ENCODE results near the gene NT5M. TPM values are rescaled to one million over a fixed set of nuclear protein-coding genes. Genes with fewer than 3 reads are reported as not detected.
A peak's percentile ranks its signal among the peaks of the same experiment; 100 is the strongest.

Gene NT5M
- total and polyA plus RNA-seq, 5 donors, result 3.4 to 6.3 (median 5.3) TPM

DNA sequence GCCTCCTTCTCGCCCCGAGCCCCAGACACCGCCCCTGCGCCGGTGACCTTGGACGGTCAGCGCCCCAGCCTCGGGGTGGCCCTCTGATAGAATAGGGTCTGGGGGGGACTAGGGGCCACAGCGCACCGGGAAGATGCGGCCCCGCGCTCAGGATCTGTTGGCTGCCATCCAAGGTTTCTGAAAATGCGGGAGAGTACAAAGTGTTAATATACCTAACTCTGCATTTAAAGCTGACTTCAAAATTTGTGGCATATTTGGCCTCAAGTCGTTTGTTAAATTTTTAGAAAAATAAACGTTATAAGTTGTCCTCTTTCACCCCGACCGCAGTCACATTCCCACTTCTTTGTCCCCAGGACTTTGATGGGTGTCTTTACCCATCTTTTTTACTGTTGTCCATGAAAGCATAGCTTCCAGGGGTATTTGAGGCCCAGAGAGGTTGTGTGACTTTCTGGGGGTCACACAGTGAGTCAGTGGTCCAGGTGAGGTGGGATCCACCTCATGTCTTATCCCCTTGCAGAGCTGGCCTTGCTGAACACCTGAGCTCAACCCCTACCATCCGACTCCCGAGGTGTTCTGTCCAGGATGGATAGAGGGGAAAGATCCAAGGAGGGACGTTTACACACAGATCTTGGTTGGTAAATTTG is 796 bp downstream of the NT5M start:
- peak overlapping the region; percentile 74 for H3K4me3 ChIP-seq (ENCODE audit: low read length)
- intact Hi-C loops (cut with DNase I), result no loop called here
- no peak overlapping the region for H3K27ac ChIP-seq (ENCODE audit: low read length)
- H3K27me3 ChIP-seq (ENCODE audit: control insufficient read depth, insufficient read depth), result no peaks in the 10 kb centered on the region
- H3K9me3 ChIP-seq (ENCODE audit: control insufficient read depth, low read length), result no peaks in the 10 kb centered on the region
- ATAC-seq (no peak), DNase-seq (no peak)
- H3K4me1 ChIP-seq (ENCODE audit: control insufficient read depth, insufficient read depth, low read length), result no peaks in the 10 kb centered on the region
- 18% methylated on average over 21 of the region's 21 CpGs for WGBS

DNA sequence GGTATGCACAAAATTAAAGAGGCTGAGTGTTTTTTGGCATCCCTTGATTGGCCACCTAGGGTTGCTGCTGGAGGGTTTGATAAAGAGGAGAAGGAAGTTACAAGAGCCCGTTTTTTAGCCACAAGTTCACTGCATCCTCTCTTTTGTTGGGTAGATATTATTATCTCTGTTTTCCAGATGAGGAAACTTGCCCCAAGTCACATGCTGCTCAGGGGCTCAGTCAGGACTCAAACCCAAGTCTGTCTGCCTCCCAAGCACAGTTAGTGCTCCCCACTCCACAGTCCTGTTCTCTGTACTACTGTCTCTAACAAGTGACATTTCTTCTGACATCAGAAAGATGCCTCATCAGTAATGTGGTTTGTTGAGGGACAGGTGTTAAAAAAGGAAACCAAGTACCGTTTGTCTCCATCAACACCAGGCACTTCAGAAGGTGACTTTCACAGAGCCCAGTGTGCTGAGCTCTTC is 1.4 kb downstream of the NT5M start:
- no peaks in the 10 kb centered on the region for H3K9me3 ChIP-seq (ENCODE audit: control insufficient read depth, low read length)
- no peak for DNase-seq
- H3K4me3 ChIP-seq (ENCODE audit: low read length), result no peak overlapping the region
- no peaks in the 10 kb centered on the region for H3K27me3 ChIP-seq (ENCODE audit: control insufficient read depth, insufficient read depth)
- H3K27ac ChIP-seq (ENCODE audit: low read length), result no peak overlapping the region
- WGBS, result 61% methylated on average over 2 of the region's 2 CpGs
- intact Hi-C loops (cut with DNase I), result no loop called here
- no peak for ATAC-seq
- H3K4me1 ChIP-seq (ENCODE audit: control insufficient read depth, insufficient read depth, low read length), result no peaks in the 10 kb centered on the region

DNA sequence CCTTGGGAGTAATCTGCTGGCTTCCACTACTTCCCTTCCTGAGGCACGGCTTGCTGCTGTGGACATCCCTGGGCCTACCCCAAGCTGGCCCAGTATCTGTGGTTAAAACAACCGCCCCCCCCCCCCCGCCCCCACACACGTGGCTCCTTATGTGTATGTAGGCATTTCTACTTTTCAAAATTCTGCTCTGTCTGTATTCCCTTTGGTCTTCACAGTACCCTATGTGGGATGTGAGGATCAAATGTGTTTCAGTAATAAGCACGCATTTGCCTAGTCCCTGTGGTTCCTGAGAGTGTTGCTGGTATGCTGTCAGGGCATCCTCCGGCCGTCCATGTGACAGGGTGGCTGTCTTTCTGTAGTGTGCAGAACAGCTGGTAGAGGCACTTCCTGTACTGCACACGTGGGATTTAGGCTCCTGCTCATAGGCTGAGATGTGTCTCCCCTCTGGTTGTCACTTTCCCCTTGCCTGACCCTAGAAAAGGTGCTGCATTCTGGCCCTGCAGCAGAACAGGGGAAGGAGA is 2.2 kb downstream of the NT5M start:
- Histone ChIP-seq H3K27ac (ENCODE audit: low read length) (no peak overlapping the region), H3K4me3 (ENCODE audit: low read length) (no peak overlapping the region), H3K4me1 (ENCODE audit: control insufficient read depth, insufficient read depth, low read length) (no peaks in the 10 kb centered on the region), H3K9me3 (ENCODE audit: control insufficient read depth, low read length) (no peaks in the 10 kb centered on the region), H3K27me3 (ENCODE audit: control insufficient read depth, insufficient read depth) (no peaks in the 10 kb centered on the region)
- no peak for ATAC-seq
- 37% methylated on average over 8 of the region's 8 CpGs for WGBS
- intact Hi-C loops (cut with DNase I), result no loop called here
- DNase-seq, result no peak

DNA sequence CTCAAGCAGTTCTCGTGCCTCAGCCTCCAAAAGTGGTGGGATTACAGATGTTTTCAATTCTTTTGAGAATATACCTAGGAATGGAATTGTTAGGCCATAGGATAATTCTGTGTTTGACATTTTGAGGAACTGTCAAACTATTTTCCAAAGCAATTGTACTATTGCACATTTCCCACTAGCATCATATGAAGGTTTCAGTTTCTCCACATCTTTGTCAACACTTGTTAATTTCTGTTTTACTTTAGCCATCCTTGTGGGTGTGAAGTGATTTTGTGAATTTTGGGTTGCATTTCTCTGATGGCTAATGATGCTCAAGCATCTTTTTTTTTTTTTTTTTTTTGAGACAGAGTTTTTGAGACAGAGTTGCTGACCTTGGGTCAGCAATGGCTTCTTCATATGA is 6.2 kb downstream of the NT5M start:
- WGBS, result 97% methylated on average over 1 of the region's 1 CpG
- intact Hi-C loops (cut with DNase I), result no loop called here
- no peaks in the 10 kb centered on the region for H3K4me1 ChIP-seq (ENCODE audit: control insufficient read depth, insufficient read depth, low read length)
- no peaks in the 10 kb centered on the region for H3K27me3 ChIP-seq (ENCODE audit: control insufficient read depth, insufficient read depth)
- H3K4me3 ChIP-seq (ENCODE audit: low read length), result no peak overlapping the region
- no peak overlapping the region for H3K27ac ChIP-seq (ENCODE audit: low read length)
- ATAC-seq (no peak), DNase-seq (no peak)
- no peaks in the 10 kb centered on the region for H3K9me3 ChIP-seq (ENCODE audit: control insufficient read depth, low read length)

DNA sequence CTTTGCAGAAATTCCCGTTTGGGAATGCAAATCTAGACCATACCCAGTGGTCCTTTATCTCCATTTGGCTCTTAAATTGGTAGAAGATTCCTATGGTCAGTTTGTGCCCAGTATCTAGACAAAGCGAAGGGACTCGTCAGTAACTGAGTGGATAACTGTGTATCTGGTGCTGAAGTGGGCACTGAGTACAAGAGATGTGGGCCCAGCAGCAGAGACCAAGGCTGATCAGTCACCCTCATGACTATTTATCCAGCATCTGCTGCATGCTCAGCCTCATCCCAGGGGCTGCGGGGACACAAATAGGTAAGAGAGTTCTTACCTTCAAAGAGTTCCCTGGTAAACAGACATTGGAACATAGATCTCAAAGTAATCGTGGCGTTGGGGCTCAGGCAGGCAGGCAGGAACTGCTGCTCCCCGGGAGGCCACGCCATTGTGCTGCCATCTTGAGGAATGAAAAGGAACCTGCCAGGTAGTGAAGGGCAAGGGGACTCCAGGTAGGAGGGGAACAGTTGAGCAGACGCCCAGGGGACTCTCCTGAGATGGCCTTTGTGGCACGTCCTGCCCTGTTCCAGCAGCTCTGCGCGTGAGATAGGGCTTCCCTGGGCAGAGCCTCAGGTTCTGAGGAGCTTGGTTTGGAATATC is 10.3 kb downstream of the NT5M start:
- no peak overlapping the region for H3K4me3 ChIP-seq (ENCODE audit: low read length)
- 58% methylated on average over 12 of the region's 12 CpGs for WGBS
- peak; percentile 57 to 61 for ATAC-seq

DNA sequence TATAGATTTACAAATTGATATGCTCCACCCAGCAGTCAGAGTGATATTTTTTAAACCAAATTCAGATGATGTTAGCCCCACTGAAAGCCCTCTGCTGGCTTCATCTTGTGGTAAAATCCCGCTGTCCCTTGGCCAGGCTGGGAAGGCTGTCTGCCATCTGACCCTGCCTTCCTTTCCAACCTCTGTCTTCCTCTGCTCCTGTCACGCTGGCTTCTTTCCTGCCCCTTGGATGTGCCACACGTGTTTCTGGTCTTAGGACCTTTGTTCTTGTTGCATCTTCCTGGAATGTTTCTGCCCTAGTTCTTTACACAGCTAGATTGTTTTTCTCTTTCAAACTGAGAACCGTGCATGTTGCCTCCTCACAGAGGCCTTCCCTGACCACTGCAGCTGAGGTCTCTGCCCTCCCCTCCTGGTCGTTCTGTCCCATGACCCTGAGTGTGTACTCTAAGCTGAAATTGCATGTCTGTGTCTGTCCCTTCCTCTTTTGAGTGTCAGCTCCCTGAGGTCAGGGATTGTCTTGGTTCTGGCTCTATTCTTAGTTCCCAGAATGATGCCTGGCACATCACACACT is 11.4 kb downstream of the NT5M start:
- Histone ChIP-seq H3K27me3 (ENCODE audit: control insufficient read depth, insufficient read depth) (no peaks in the 10 kb centered on the region), H3K4me1 (ENCODE audit: control insufficient read depth, insufficient read depth, low read length) (no peaks in the 10 kb centered on the region), H3K4me3 (ENCODE audit: low read length) (no peak overlapping the region), H3K27ac (ENCODE audit: low read length) (no peak overlapping the region), H3K9me3 (ENCODE audit: control insufficient read depth, low read length) (no peaks in the 10 kb centered on the region)
- ATAC-seq (no peak), DNase-seq (no peak)
- 64% methylated on average over 5 of the region's 5 CpGs for WGBS
- intact Hi-C loops (cut with DNase I), result loop anchor here in 1 of 4 donors (5.0 kb wide), 1 partner anchor 312 kb away; no protein-coding TSS in a partner anchor

More for the DNA sequence above, 10.3 kb downstream of the NT5M start:
- H3K27ac ChIP-seq (ENCODE audit: low read length), result no peak overlapping the region
- H3K27me3 ChIP-seq (ENCODE audit: control insufficient read depth, insufficient read depth), result no peaks in the 10 kb centered on the region
- H3K9me3 ChIP-seq (ENCODE audit: control insufficient read depth, low read length), result no peaks in the 10 kb centered on the region
- intact Hi-C loops (cut with DNase I), result loop anchor here in 1 of 4 donors (5.0 kb wide), 1 partner anchor 311 kb away; no protein-coding TSS in a partner anchor
- no peaks in the 10 kb centered on the region for H3K4me1 ChIP-seq (ENCODE audit: control insufficient read depth, insufficient read depth, low read length)
- DNase-seq, result peak in 2 of 3 donors; percentile 25 to 54

DNA sequence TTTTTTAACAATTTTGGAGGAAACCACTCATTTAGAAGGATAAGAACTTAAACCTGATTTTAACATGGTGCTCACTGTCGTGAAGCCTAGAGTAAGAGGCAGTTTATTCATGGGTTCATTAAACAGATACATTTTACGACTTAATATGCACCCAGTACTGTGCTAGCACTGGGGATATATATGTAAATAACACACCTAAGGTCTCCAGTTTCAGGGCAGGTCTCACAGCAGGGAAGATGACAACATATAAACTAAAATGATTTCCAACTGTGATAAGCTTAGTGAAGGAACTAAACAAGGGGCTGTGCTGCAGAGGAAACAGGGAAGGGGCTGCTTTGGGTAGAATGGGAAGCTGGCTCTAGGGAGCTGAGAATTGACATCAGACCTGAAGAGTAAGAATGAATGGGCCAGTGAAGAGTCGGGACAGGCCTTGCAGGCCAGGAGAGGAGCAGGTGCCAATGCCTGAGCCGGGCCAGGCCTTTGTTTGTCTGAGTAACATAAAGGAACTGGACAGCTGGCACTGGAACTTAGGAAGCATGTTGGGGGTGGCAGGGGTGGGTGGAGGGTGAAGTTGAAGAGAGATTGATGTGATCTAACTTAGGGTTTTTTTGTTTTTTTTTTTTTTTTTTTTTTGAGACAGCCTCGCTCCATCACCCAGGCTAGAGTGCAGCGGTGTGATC is 12.1 kb downstream of the NT5M start:
- H3K4me1 ChIP-seq (ENCODE audit: control insufficient read depth, insufficient read depth, low read length), result no peaks in the 10 kb centered on the region
- no peaks in the 10 kb centered on the region for H3K9me3 ChIP-seq (ENCODE audit: control insufficient read depth, low read length)
- DNase-seq (no peak), ATAC-seq (no peak)
- H3K4me3 ChIP-seq (ENCODE audit: low read length), result no peak overlapping the region
- 78% methylated on average over 6 of the region's 6 CpGs for WGBS
- intact Hi-C loops (cut with DNase I), result no loop called here
- H3K27ac ChIP-seq (ENCODE audit: low read length), result no peak overlapping the region
- H3K27me3 ChIP-seq (ENCODE audit: control insufficient read depth, insufficient read depth), result no peaks in the 10 kb centered on the region

DNA sequence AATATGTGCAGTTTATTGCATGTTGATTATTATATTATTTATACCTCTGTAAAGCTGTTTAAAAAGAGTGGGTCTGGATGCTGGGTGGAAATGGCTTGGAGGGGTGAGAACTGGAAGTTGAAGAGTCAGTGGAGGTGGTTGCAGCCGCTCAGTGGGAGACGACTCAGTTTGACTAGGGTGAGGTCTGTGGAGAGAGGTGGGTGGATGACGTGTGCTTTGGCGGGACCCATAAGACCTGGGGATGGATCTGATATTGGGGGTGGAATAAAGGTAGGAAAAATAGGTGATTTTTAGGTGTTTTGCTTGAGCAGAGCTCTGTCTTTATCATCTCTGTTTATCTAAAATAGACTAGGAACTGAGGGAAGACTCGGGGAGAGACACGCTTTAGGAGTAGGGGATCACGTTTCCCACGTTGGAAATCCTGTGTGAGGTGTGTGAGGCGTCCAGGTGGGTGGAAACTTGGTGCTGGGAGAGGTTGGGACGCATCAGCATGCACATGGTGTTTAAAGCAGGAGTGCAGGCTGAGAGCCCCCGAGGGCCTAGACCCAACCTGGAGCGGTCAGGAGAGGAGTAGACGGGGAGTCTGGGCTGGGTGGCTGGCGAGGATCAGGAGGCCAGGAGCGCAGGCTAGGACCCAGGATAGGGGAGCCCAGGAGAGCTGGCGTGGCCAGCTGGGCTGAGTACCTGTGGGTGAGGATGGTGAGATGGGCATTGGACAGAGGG is 17.2 kb downstream of the NT5M start:
- H3K27me3 ChIP-seq (ENCODE audit: control insufficient read depth, insufficient read depth), result no peaks in the 10 kb centered on the region
- no peak overlapping the region for H3K4me3 ChIP-seq (ENCODE audit: low read length)
- no peak for ATAC-seq
- intact Hi-C loops (cut with DNase I), result no loop called here
- H3K27ac ChIP-seq (ENCODE audit: low read length), result no peak overlapping the region
- no peaks in the 10 kb centered on the region for H3K9me3 ChIP-seq (ENCODE audit: control insufficient read depth, low read length)
- DNase-seq, result peak in 1 of 3 donors; percentile 39
- 92% methylated on average over 16 of the region's 16 CpGs for WGBS
- H3K4me1 ChIP-seq (ENCODE audit: control insufficient read depth, insufficient read depth, low read length), result no peaks in the 10 kb centered on the region

DNA sequence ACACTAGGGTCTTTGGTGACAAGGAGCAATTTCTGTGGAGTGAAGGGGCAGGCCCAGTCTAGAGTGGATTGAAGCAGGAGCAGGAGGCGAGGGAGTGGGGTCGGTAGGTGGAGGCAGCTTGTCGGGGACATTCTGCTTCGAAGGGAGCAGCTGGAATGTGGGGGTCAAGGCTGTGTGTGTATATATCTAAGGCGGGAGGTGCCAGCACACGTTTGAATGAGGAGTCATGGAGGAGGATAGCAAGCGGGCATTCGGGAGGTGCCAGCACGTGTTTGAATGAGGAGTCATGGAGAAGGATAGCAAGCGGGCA is 17.7 kb downstream of the NT5M start:
- Histone ChIP-seq H3K4me3 (ENCODE audit: low read length) (no peak overlapping the region), H3K4me1 (ENCODE audit: control insufficient read depth, insufficient read depth, low read length) (no peaks in the 10 kb centered on the region), H3K27me3 (ENCODE audit: control insufficient read depth, insufficient read depth) (no peaks in the 10 kb centered on the region), H3K27ac (ENCODE audit: low read length) (no peak overlapping the region), H3K9me3 (ENCODE audit: control insufficient read depth, low read length) (no peaks in the 10 kb centered on the region)
- WGBS, result 89% methylated on average over 10 of the region's 10 CpGs
- intact Hi-C loops (cut with DNase I), result no loop called here
- DNase-seq (peak in 1 of 3 donors; percentile 28), ATAC-seq (no peak)

DNA sequence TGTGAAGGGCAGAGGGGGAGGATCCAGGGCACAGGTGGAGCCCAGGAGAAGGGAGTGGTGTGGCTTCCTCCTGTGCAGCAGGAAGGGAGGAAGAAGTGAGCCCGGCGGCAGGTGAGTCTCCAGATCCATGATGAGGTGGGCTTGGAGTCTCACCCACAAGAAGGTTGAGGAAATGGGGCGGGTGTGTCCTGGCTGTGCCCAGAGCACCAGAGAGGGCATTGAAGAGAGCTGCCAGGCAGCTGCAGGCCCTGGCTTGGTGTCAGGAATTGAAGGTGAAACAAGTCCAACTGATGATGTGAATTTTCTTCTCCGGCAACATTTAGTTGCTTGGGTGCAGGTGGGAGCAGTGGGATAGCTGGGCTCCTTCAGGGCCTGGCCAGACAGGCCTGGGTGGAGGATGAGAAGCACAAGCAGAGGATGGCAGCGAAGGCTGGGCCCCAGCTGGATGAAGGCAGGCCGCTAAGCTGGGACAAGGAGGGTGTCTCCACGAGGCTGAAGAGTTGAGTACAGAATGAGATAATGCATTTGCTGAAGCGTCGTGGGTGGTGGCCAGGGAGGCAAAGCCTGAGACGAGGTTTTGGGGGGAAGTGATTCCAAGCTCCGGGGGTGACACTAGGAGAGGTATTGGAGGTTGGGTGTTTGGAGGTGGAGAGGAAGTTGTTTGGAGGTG is 18.3 kb downstream of the NT5M start:
- no peak for ATAC-seq
- Histone ChIP-seq H3K27me3 (ENCODE audit: control insufficient read depth, insufficient read depth) (no peaks in the 10 kb centered on the region), H3K4me1 (ENCODE audit: control insufficient read depth, insufficient read depth, low read length) (no peaks in the 10 kb centered on the region), H3K27ac (ENCODE audit: low read length) (no peak overlapping the region), H3K4me3 (ENCODE audit: low read length) (no peak overlapping the region), H3K9me3 (ENCODE audit: control insufficient read depth, low read length) (no peaks in the 10 kb centered on the region)
- WGBS, result 83% methylated on average over 11 of the region's 11 CpGs
- DNase-seq, result peak in 1 of 3 donors; percentile 19
- intact Hi-C loops (cut with DNase I), result no loop called here

All from right cardiac atrium (tissue), 5 donors.